Glutamatergic neuron (in vitro differentiated cells): ENCODE results near the gene GPR75. TPM values are rescaled to one million over a fixed set of nuclear protein-coding genes. Genes with fewer than 3 reads are reported as not detected.

Experiments used
- DNase-seq: peaks from one replicate; pipeline ENCODE4 v3.0.0; 2022
- H3K27ac Mint-ChIP-seq: one replicate; pipeline ENCODE4 v1.8.0; 2020; ENCODE audit warnings: mild to moderate bottlenecking, mixed read lengths, inconsistent platforms; ENCODE audit not compliant: unreplicated experiment
- H3K27me3 Mint-ChIP-seq: one replicate; pipeline ENCODE4 v1.8.0; 2020; ENCODE audit warnings: mild to moderate bottlenecking, moderate library complexity, mixed read lengths, inconsistent platforms; ENCODE audit not compliant: unreplicated experiment
- H3K36me3 Mint-ChIP-seq: one replicate; pipeline ENCODE4 v1.8.0; 2020; ENCODE audit warnings: mild to moderate bottlenecking, mixed read lengths, inconsistent platforms; ENCODE audit not compliant: unreplicated experiment
- H3K4me1 Mint-ChIP-seq: one replicate; pipeline ENCODE4 v1.8.0; 2020; ENCODE audit warnings: mild to moderate bottlenecking, low read depth, mixed read lengths, inconsistent platforms; ENCODE audit not compliant: unreplicated experiment
- H3K4me3 Mint-ChIP-seq: one replicate; pipeline ENCODE4 v1.8.0; 2020; ENCODE audit warnings: mild to moderate bottlenecking, mixed read lengths, inconsistent platforms; ENCODE audit not compliant: unreplicated experiment
- H3K9me3 Mint-ChIP-seq: one replicate; pipeline ENCODE4 v1.8.0; 2020; ENCODE audit warnings: mild to moderate bottlenecking, moderate library complexity, mixed read lengths, inconsistent platforms; ENCODE audit not compliant: unreplicated experiment
- total RNA-seq: library from RNA; stranded (reverse); fragmentation: NEBNext Ultra II Directional; extraction: Animal tissue kit (Norgen Biotek cat#: 25700); gene quantifications from one replicate; pipeline ENCODE4 v1.2.1, GENCODE V29; 2021; ENCODE audit not compliant: unreplicated experiment
- TF ChIP-seq, protein P1 (sequence below): fragments of 200-600 bp; sonication (generic); IDR thresholded peaks from one replicate; pipeline ENCODE4 v1.5.0; 2021; ENCODE audit not compliant: partially characterized antibody, unreplicated experiment

GPR75 gene
- total RNA-seq, 1 donor from 2014 or later: 5.6 TPM

- no peak for DNase-seq
- H3K36me3 Mint-ChIP-seq: peaks cover 9% of the 10 kb centered on the region
- no peaks in the 10 kb centered on the region for H3K9me3 Mint-ChIP-seq
- no peaks in the 10 kb centered on the region for H3K27me3 Mint-ChIP-seq
- TF ChIP-seq, protein P1, sequence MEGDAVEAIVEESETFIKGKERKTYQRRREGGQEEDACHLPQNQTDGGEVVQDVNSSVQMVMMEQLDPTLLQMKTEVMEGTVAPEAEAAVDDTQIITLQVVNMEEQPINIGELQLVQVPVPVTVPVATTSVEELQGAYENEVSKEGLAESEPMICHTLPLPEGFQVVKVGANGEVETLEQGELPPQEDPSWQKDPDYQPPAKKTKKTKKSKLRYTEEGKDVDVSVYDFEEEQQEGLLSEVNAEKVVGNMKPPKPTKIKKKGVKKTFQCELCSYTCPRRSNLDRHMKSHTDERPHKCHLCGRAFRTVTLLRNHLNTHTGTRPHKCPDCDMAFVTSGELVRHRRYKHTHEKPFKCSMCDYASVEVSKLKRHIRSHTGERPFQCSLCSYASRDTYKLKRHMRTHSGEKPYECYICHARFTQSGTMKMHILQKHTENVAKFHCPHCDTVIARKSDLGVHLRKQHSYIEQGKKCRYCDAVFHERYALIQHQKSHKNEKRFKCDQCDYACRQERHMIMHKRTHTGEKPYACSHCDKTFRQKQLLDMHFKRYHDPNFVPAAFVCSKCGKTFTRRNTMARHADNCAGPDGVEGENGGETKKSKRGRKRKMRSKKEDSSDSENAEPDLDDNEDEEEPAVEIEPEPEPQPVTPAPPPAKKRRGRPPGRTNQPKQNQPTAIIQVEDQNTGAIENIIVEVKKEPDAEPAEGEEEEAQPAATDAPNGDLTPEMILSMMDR: no peak
- no peaks in the 10 kb centered on the region for H3K4me1 Mint-ChIP-seq
- no peak overlapping the region for H3K27ac Mint-ChIP-seq
- H3K4me3 Mint-ChIP-seq: no peak overlapping the region
These were observed 21.0 kb upstream of the GPR75 start for GRCh38 chr2:53880756-53881155.

- Mint-ChIP-seq H3K27me3 (no peaks in the 10 kb centered on the region), H3K4me3 (no peak overlapping the region), H3K4me1 (no peaks in the 10 kb centered on the region), H3K27ac (no peak overlapping the region), H3K36me3 (peaks cover 9% of the 10 kb centered on the region), H3K9me3 (no peaks in the 10 kb centered on the region)
- DNase-seq: no peak
- TF ChIP-seq, protein P1: no peak
These were observed 17.8 kb upstream of the GPR75 start for GRCh38 chr2:53877556-53877955.

- Mint-ChIP-seq H3K27me3 (no peaks in the 10 kb centered on the region), H3K4me3 (no peak overlapping the region), H3K4me1 (no peaks in the 10 kb centered on the region), H3K36me3 (peaks cover 9% of the 10 kb centered on the region), H3K27ac (no peak overlapping the region), H3K9me3 (no peaks in the 10 kb centered on the region)
- no peak for DNase-seq
- TF ChIP-seq, protein P1: no peak
These were observed 17.3 kb upstream of the GPR75 start for GRCh38 chr2:53877112-53877511.

DNA sequence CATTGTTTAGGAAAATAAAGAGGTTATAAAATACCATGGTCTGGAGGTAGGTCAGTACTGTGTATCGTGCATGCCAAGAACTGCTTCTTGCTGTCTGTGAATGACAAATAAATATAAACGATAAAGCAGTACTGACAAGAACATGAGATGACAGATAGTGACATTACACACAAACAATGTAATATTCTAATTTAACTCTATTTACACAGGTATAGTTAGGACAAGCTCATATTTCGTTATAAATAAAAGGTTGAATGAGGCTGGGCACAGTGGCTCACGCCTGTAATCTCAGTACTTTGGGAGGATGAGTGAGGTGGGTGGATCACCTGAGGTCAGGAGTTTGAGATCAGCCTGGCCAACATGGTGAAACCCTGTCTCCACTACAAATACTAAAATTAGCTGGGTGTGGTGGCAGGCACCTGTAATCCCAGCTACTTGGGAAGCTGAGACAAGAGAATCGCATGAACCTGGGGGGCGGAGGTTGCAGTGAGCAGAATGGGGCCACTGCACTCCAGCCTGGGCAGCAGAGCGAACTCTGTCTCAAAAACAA lies 14.7 kb upstream of the GPR75 start:
- H3K9me3 Mint-ChIP-seq: no peaks in the 10 kb centered on the region
- H3K4me1 Mint-ChIP-seq: no peaks in the 10 kb centered on the region
- no peak overlapping the region for H3K27ac Mint-ChIP-seq
- TF ChIP-seq, protein P1: no peak
- H3K36me3 Mint-ChIP-seq: peaks cover 9% of the 10 kb centered on the region
- DNase-seq: no peak
- no peak overlapping the region for H3K4me3 Mint-ChIP-seq
- no peaks in the 10 kb centered on the region for H3K27me3 Mint-ChIP-seq

DNA sequence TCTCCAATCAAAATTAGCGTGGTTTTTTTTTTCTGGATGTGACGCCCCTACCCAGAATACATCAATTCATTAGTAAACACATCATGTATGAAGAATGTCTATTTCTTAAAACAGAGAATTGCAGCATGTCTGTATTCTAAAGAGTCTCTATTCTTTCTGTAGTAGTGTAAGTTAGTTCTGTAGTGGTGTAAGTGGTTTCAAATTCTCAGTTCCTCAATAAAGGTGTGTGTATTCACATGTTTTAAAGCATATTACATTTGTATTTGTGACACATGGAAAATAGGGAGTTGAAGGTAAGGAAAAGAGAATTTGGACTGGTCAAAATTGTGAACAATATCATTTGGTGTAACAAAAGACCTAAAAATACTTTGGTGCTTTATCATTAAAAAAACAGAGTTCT lies 8.0 kb upstream of the GPR75 start:
- TF ChIP-seq, protein P1: no peak
- H3K4me3 Mint-ChIP-seq: no peak overlapping the region
- no peaks in the 10 kb centered on the region for H3K4me1 Mint-ChIP-seq
- H3K27ac Mint-ChIP-seq: no peak overlapping the region
- no peaks in the 10 kb centered on the region for H3K36me3 Mint-ChIP-seq
- H3K27me3 Mint-ChIP-seq: peaks cover 2% of the 10 kb centered on the region
- no peaks in the 10 kb centered on the region for H3K9me3 Mint-ChIP-seq
- no peak for DNase-seq
